Subcutaneous abdominal adipose tissue (tissue), 5 donors: ENCODE results near the gene FAM124B.

Experiments used
- H3K27ac ChIP-seq: one replicate; pipeline ENCODE4 v1.7.0; 2013; ENCODE audit warnings: low read depth, mild to moderate bottlenecking, inconsistent platforms, low read length, moderate library complexity
- H3K27me3 ChIP-seq, 5 donors: one replicate each; pipeline ENCODE4 v1.7.0; 2013; ENCODE audit warnings: low read length in 5 of 5, inconsistent platforms in 1 of 5; ENCODE audit not compliant: control insufficient read depth in 5 of 5, insufficient read depth in 4 of 5
- H3K36me3 ChIP-seq, 5 donors: one replicate each; pipeline ENCODE4 v1.7.0; 2013; ENCODE audit warnings: low read length in 5 of 5; ENCODE audit not compliant: control insufficient read depth in 5 of 5, insufficient read depth in 5 of 5
- H3K4me1 ChIP-seq, 5 donors: one replicate each; pipeline ENCODE4 v1.7.0; 2013; ENCODE audit warnings: low read length in 5 of 5, mild to moderate bottlenecking in 3 of 5, moderate library complexity in 1 of 5; ENCODE audit not compliant: control insufficient read depth in 5 of 5, insufficient read depth in 5 of 5
- H3K4me3 ChIP-seq, 5 donors: one replicate each; pipeline ENCODE4 v1.7.0; 2013; ENCODE audit warnings: low read length in 5 of 5, low read depth in 1 of 5
- H3K9ac ChIP-seq, 5 donors: one replicate each; pipeline ENCODE4 v1.7.0; 2013; ENCODE audit warnings: low read length in 5 of 5, mild to moderate bottlenecking in 4 of 5, moderate library complexity in 3 of 5
- H3K9me3 ChIP-seq, 5 donors: one replicate each; pipeline ENCODE4 v1.7.0; 2013; ENCODE audit warnings: low read length in 5 of 5; ENCODE audit not compliant: control insufficient read depth in 5 of 5
- donor health status: healthy.
- donor health status: healthy.
- donor health status: healthy.
- donor health status: healthy.
- donor health status: healthy.

The FAM124B gene

DNA sequence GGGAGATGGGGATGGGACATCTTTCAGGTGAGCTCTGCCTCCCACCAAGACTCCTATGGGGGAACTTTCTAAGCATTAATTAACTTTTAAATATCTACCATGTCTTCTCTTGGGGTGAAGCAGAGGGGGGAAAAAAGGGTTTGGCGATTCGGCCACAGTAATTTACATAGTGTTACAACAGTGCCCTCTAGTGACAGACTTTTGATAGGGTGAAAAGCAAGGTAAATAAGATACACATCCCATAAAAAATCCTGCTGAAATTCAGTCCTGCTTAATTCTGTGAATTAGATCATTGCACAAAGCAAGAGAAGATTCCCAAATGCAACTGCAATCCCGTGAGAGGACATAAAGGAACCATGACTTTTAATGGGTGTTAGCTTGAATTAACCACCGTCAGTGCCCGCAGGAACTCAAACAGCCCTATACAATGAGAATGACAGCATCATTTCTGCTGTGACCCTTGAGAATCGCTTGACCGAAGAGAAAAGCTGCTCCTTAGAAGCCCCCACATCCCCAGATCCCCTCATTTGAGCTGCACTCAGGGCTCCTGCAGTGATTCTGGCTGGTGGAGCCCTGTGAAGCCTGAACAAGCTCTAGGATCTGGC lies 32.8 kb downstream of the FAM124B start:
- H3K36me3 ChIP-seq = no peaks in the 10 kb centered on the region
- H3K9ac ChIP-seq = no peak overlapping the region
- H3K4me3 ChIP-seq = no peak overlapping the region
- H3K27me3 ChIP-seq = no peaks in the 10 kb centered on the region
- H3K4me1 ChIP-seq = peaks cover 0 to 7% (median 0%) of the 10 kb centered on the region in 5 donors
- H3K27ac ChIP-seq = no peak overlapping the region
- H3K9me3 ChIP-seq = no peaks in the 10 kb centered on the region

DNA sequence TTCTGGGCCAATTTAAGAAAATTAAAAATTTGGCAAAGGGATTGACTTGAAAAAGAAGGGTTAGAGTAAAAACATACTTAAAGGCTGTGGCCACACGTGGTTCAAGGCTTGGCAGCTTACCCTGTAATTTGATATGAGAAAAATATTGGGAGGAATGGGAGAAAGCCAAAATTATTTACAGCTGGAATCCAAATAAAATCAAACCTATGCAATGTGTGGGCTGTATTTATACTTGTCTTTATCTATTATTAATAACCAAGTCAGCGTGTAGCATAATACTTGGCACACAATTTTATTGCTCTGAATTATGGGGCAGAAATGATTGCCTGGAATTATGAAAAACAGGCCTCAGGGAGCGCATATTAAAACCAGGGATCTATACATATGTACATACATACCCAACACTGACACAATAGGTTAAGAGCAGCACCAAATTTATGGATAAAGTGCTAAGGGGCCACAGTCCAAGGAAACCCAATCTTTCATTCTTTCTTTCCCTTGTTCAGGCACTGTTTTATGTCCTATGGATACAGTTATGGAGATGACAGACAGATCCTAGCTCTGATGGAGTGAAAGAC lies 35.6 kb downstream of the FAM124B start:
- Histone ChIP-seq H3K36me3 (no peaks in the 10 kb centered on the region), H3K9ac (no peak overlapping the region), H3K27me3 (no peaks in the 10 kb centered on the region), H3K4me3 (no peak overlapping the region), H3K27ac (no peak overlapping the region), H3K9me3 (no peaks in the 10 kb centered on the region), H3K4me1 (peaks cover 0 to 5% (median 0%) of the 10 kb centered on the region in 5 donors)

DNA sequence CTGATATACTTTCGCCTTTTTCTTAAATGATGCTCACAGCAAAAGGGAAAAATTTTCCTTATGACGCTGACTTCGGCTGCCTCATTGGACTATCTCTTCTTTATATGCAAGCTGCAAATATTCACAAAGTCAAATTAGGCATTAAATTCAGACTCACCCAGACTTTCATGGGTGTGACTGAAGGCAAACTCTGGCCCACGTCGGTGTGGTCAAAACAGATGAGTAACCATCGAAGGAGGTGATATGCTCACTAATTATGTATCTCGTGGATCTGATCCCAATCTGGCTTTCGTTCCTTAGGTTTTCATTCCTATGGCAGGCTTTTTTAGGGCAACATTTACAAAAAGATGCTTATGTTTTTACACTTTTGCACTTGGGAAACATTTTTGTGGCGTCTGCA lies 36.6 kb downstream of the FAM124B start:
- H3K27me3 ChIP-seq = no peaks in the 10 kb centered on the region
- H3K9ac ChIP-seq = no peak overlapping the region
- no peaks in the 10 kb centered on the region for H3K9me3 ChIP-seq
- no peak overlapping the region for H3K27ac ChIP-seq
- peaks cover 0 to 5% (median 0%) of the 10 kb centered on the region in 5 donors for H3K4me1 ChIP-seq
- no peaks in the 10 kb centered on the region for H3K36me3 ChIP-seq
- no peak overlapping the region for H3K4me3 ChIP-seq

DNA sequence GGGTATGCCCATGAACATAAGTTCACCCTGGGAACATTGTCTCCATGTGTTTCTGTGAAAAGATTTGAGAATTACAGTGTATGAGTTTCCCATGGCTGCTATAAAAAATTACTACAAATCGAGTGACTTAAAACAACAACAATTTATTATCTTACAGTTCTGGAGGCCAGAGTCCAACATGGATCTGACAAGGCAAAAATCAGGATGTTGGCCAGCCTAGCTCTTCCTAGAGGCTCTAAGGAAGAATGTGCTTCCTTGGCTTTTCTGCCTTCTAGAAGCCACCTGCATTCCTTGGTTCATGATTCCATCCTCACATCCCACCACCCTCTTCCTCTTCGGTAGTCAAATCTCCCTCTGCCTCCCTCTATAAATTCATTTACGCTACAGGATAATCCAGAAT lies 38.6 kb downstream of the FAM124B start:
- Histone ChIP-seq H3K9me3 (no peaks in the 10 kb centered on the region), H3K9ac (no peak overlapping the region), H3K27ac (no peak overlapping the region), H3K4me1 (peaks cover 0 to 5% (median 0%) of the 10 kb centered on the region in 5 donors), H3K36me3 (no peaks in the 10 kb centered on the region), H3K27me3 (no peaks in the 10 kb centered on the region), H3K4me3 (no peak overlapping the region)

DNA sequence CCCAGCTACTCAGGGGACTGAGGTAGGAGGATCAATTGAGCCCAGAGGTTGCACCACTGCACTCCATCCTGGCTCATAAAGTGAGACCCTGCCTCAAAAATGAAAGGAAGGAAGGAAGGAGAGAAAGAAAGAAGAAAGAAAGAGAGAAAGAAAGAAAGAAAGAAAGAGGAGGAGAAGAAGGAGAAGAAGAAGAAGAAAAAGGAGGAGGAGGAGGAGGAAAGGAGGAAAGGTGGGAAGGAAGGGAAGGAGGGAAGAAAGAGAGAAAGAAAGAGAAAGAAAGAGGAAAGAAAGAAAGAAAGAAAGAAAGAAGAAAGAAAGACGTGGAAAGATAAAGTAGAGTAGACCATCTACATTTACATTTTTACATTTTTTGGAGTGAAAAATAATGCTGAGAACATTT lies 39.8 kb downstream of the FAM124B start:
- no peak overlapping the region for H3K27ac ChIP-seq
- no peak overlapping the region for H3K9ac ChIP-seq
- no peaks in the 10 kb centered on the region for H3K36me3 ChIP-seq
- no peak overlapping the region for H3K4me3 ChIP-seq
- peaks cover 0 to 7% (median 1%) of the 10 kb centered on the region in 5 donors for H3K4me1 ChIP-seq
- H3K27me3 ChIP-seq = no peaks in the 10 kb centered on the region
- H3K9me3 ChIP-seq = no peaks in the 10 kb centered on the region

DNA sequence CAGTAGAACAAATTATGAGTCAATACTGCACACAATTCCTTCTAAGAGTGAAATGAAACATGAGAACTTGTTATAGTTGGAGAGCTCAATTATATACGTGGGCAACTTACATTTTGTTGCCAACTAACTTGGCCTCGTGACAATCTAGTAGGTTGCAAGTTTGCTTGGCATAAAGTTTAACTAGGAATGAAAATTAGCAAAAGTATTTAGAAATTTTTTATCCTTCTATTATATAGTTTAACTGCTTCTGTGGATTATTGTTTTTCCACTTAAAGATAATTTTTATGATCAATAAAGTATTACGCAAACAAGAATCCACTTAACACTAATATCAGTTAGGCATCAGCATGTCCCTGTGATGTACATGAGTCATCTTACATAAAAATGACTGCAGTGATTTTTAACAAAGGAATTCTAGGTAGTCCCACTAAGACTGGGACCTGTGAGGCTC lies 41.1 kb downstream of the FAM124B start:
- no peaks in the 10 kb centered on the region for H3K36me3 ChIP-seq
- no peak overlapping the region for H3K27ac ChIP-seq
- H3K9me3 ChIP-seq = no peaks in the 10 kb centered on the region
- H3K4me1 ChIP-seq = peaks cover 0 to 4% (median 0%) of the 10 kb centered on the region in 5 donors
- H3K4me3 ChIP-seq = no peak overlapping the region
- H3K27me3 ChIP-seq = no peaks in the 10 kb centered on the region
- no peak overlapping the region for H3K9ac ChIP-seq

DNA sequence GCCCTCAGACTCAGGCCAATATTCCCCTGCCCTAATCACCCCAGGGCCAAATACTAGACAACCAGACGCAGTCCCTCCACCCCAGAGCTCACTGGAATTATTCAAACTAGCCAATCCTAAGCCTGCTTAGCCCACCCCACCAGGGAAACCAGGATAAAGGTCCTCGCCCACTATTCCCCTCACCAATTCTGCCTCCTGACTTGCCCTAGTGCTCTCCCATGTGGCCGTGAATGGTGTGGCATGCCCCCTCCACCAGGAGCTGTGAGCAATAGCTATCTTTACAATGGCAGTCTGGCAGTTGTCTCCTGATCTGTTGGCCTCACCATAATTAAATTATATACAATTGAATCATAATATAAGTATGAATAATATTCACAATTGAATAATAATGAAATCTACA lies 42.3 kb downstream of the FAM124B start:
- Histone ChIP-seq H3K27me3 (no peaks in the 10 kb centered on the region), H3K9ac (no peak overlapping the region), H3K4me3 (no peak overlapping the region), H3K27ac (no peak overlapping the region), H3K4me1 (peaks cover 0 to 15% (median 11%) of the 10 kb centered on the region in 5 donors), H3K36me3 (no peaks in the 10 kb centered on the region), H3K9me3 (no peaks in the 10 kb centered on the region)

DNA sequence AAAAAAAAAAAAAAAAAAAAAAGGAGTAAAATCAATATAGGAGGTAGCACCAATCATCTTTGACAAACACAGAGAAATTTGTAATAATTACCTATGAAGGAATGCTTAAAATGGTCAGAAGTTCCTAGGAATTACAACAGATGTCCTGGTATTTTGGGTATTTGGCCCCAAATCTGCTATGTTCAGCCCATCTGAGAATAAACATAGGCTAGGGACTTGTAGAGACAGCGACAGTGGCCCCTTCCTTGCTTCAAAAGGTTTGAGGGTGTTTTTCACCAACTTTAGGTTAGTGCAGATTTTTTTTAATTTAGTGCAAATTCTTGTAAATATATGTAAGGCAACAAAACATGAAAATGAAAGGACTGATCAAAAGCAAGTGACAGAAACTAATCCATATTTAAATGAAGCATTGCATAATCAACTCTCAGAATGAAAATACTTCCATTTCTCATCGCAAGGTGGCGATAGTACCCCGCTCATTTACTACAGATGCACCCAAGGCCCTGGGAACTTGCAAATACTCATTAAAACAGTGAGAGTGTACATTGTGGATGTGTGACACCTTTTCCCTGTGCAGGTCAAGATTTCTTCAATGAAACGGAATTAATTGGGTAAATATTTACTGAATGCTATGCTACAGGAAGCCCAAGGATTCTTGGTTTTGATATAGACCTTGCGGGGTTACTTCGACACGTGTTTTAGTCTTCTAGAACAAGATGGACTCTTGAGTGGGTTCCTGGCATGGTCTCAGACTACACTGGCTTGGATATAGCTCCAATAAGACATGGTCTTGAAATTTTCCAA lies 44.6 kb downstream of the FAM124B start:
- no peak overlapping the region for H3K4me3 ChIP-seq

DNA sequence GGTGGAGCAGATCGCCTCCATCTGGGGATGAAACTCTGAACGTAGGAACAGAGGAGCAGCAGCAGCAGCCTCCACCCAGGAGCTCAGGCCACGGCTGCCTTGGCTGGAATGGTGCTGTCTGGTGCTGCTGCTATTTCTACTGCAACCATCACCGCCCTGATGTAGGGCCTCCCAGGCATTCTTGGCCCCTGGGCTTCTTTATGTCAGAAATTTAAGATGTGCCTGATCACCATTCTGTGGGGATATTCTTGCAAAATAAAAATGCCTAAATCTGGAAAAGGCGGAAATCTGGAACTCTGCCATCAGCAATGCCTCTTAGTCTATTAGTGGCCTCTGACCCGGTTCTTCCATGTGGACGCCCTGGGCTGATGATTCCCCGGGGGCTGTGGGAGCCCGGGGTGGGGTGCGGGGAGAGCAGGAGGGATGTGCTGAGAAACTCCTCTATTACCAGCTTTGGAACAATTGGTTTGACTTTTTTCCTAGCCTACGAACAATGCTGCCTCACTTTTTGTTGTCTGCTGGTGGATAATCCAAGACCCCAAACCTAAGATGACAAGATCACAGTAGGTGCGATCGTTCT lies 47.2 kb downstream of the FAM124B start:
- Histone ChIP-seq H3K9ac (no peak overlapping the region), H3K9me3 (no peaks in the 10 kb centered on the region), H3K27me3 (no peaks in the 10 kb centered on the region), H3K36me3 (no peaks in the 10 kb centered on the region), H3K27ac (no peak overlapping the region), H3K4me3 (no peak overlapping the region), H3K4me1 (peaks cover 0 to 19% (median 13%) of the 10 kb centered on the region in 5 donors)

More for the DNA sequence above, 44.6 kb downstream of the FAM124B start:
- Histone ChIP-seq H3K27me3 (no peaks in the 10 kb centered on the region), H3K27ac (no peak overlapping the region), H3K36me3 (no peaks in the 10 kb centered on the region), H3K9ac (no peak overlapping the region), H3K9me3 (no peaks in the 10 kb centered on the region), H3K4me1 (peaks cover 0 to 19% (median 13%) of the 10 kb centered on the region in 5 donors)

DNA sequence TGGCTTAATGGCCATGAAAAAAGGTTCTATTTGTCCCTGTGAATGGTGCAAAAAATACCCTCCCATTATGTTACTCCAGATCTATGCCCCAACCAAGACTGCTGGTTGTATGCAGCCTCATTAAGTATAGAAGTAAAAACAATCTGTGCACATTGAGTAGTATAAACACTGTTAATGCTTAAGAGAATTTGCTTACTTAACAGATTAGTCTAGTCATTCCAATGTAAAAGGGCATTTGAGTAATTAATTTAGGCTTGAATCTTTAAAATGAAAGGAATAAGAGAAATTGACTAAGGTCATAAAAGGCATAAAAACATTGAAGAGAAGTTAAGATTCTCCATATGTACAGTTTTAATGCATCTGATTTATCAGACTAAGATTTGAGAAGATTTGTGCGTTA lies 51.2 kb downstream of the FAM124B start:
- Histone ChIP-seq H3K9ac (no peak overlapping the region), H3K27me3 (no peaks in the 10 kb centered on the region), H3K9me3 (peaks cover 0 to under 1% (median 0%) of the 10 kb centered on the region in 5 donors), H3K36me3 (no peaks in the 10 kb centered on the region), H3K4me3 (no peak overlapping the region), H3K4me1 (peaks cover 0 to 15% (median 13%) of the 10 kb centered on the region in 5 donors), H3K27ac (no peak overlapping the region)
